ENCODE results near the gene CCDC181.

The CCDC181 gene

GRCh38 chr1:169427081-169427641 lies at the start of gene CCDC181:
TSS of gene CCDC181 (minus strand) at chr1:169427474. CDS start at chr1:169424927, 2,547 bp downstream.
- no peaks in the 10 kb centered on the region for H3K36me3 ChIP-seq
- H3K4me3 ChIP-seq: no peak within 1 kb of the TSS
- no peaks in the 10 kb centered on the region for H3K27me3 ChIP-seq
- H3K9ac ChIP-seq: no peak within 1 kb of the TSS
- H3K9me3 ChIP-seq (replicated peaks in 1 of 11): peaks cover 0 to 9% (median under 1%) of the 10 kb centered on the region in 11 experiments; a peak in 4 of 22 replicates
- no peak within 1 kb of the TSS for H3K27ac ChIP-seq
- H3K4me2 ChIP-seq: no peak within 1 kb of the TSS
- TF ChIP-seq Cebpa-rat (IDR thresholded peaks at IDR 0.05): no peak
- no peaks in the 10 kb centered on the region for H4K20me1 ChIP-seq
- H3K4me1 ChIP-seq: no peaks in the 10 kb centered on the region

GRCh38 chr1:169475806-169476387 lies 48.6 kb upstream of the CCDC181 start:
- Histone ChIP-seq H3K9ac (no peak overlapping the region), H3K27ac (no peak overlapping the region), H3K4me3 (no peak overlapping the region), H4K20me1 (peaks cover 0 to 4% (median 0%) of the 10 kb centered on the region in 11 experiments; a peak in 4 of 22 replicates), H3K36me3 (peaks cover 8 to 25% (median 22%) of the 10 kb centered on the region in 11 experiments; a peak in 21 of 22 replicates), H3K4me2 (no peak overlapping the region), H3K4me1 (peaks cover 0 to 9% (median 0%) of the 10 kb centered on the region in 10 experiments; a peak in 5 of 20 replicates), H3K27me3 (no peaks in the 10 kb centered on the region), H3K9me3 (replicated peaks in 1 of 11) (no peaks in the 10 kb centered on the region)
- no peak for TF ChIP-seq Cebpa-rat (IDR thresholded peaks at IDR 0.05)

- no peaks in the 10 kb centered on the region for H3K27me3 ChIP-seq
Observed at GRCh38 chr1:169474302-169474995, 47.2 kb upstream of the CCDC181 start.

GRCh38 chr1:169473347-169473746 lies 46.1 kb upstream of the CCDC181 start:
- no peak overlapping the region; a peak in 1 of 20 replicates for H3K4me3 ChIP-seq

More at GRCh38 chr1:169474302-169474995, 47.2 kb upstream of the CCDC181 start:
- no peak for TF ChIP-seq Cebpa-rat (IDR thresholded peaks at IDR 0.05)
- H3K27ac ChIP-seq: no peak overlapping the region
- no peak overlapping the region for H3K9ac ChIP-seq
- H3K4me2 ChIP-seq: no peak overlapping the region
- peaks cover 12 to 25% (median 22%) of the 10 kb centered on the region in 11 experiments; a peak in 21 of 22 replicates for H3K36me3 ChIP-seq
- peaks cover 0 to 9% (median 0%) of the 10 kb centered on the region in 10 experiments; a peak in 5 of 20 replicates for H3K4me1 ChIP-seq
- H3K4me3 ChIP-seq: no peak overlapping the region
- H3K9me3 ChIP-seq (replicated peaks in 1 of 11): no peaks in the 10 kb centered on the region
- H4K20me1 ChIP-seq: peaks cover 0 to 3% (median 0%) of the 10 kb centered on the region in 11 experiments; a peak in 3 of 22 replicates

GRCh38 chr1:169472738-169473137 lies 45.5 kb upstream of the CCDC181 start:
- no peak overlapping the region for H3K9ac ChIP-seq
- no peak overlapping the region for H3K4me3 ChIP-seq
- no peaks in the 10 kb centered on the region; a peak in 1 of 22 replicates for H4K20me1 ChIP-seq
- H3K27ac ChIP-seq: no peak overlapping the region
- no peaks in the 10 kb centered on the region for H3K9me3 ChIP-seq (replicated peaks in 1 of 11)
- H3K4me2 ChIP-seq: peak overlapping the region in 2 of 11 experiments; percentile 9 to 67; a peak in 1 of 22 replicates
- no peaks in the 10 kb centered on the region for H3K27me3 ChIP-seq
- no peak for TF ChIP-seq Cebpa-rat (IDR thresholded peaks at IDR 0.05)
- peaks cover 0 to 9% (median 0%) of the 10 kb centered on the region in 10 experiments; a peak in 5 of 20 replicates for H3K4me1 ChIP-seq
- H3K36me3 ChIP-seq: peaks cover 13 to 38% (median 21%) of the 10 kb centered on the region in 11 experiments

More at GRCh38 chr1:169473347-169473746, 46.1 kb upstream of the CCDC181 start:
- Histone ChIP-seq H3K4me1 (peaks cover 0 to 9% (median 0%) of the 10 kb centered on the region in 10 experiments; a peak in 5 of 20 replicates), H3K9ac (no peak overlapping the region), H3K4me2 (peak overlapping the region in 4 of 11 experiments; percentile 14 to 67 (median 42); a peak in 3 of 22 replicates), H4K20me1 (no peaks in the 10 kb centered on the region; a peak in 2 of 22 replicates), H3K27me3 (no peaks in the 10 kb centered on the region), H3K27ac (no peak overlapping the region), H3K9me3 (replicated peaks in 1 of 11) (no peaks in the 10 kb centered on the region), H3K36me3 (peaks cover 12 to 32% (median 22%) of the 10 kb centered on the region in 11 experiments; a peak in 21 of 22 replicates)
- no peak for TF ChIP-seq Cebpa-rat (IDR thresholded peaks at IDR 0.05)

- Histone ChIP-seq H4K20me1 (no peaks in the 10 kb centered on the region), H3K9ac (no peak overlapping the region), H3K4me2 (no peak overlapping the region), H3K27ac (no peak overlapping the region), H3K27me3 (no peaks in the 10 kb centered on the region), H3K4me3 (no peak overlapping the region), H3K9me3 (replicated peaks in 1 of 11) (no peaks in the 10 kb centered on the region), H3K36me3 (peaks cover 0 to 33% (median 13%) of the 10 kb centered on the region in 11 experiments; a peak in 15 of 22 replicates), H3K4me1 (peaks cover 0 to 9% (median 0%) of the 10 kb centered on the region in 10 experiments; a peak in 5 of 20 replicates)
- no peak for TF ChIP-seq Cebpa-rat (IDR thresholded peaks at IDR 0.05)
Observed at GRCh38 chr1:169468982-169469381, 41.7 kb upstream of the CCDC181 start.

- no peak for TF ChIP-seq Cebpa-rat (IDR thresholded peaks at IDR 0.05)
Observed at GRCh38 chr1:169466259-169467230, 39.3 kb upstream of the CCDC181 start.

GRCh38 chr1:169465281-169465680 lies 38.0 kb upstream of the CCDC181 start:
- TF ChIP-seq Cebpa-rat (IDR thresholded peaks at IDR 0.05): no peak
- Histone ChIP-seq H3K9ac (no peak overlapping the region; a peak in 1 of 22 replicates), H3K27me3 (no peaks in the 10 kb centered on the region), H3K9me3 (replicated peaks in 1 of 11) (peaks cover 0 to 6% (median 3%) of the 10 kb centered on the region in 11 experiments; a peak in 7 of 22 replicates), H3K4me1 (no peaks in the 10 kb centered on the region), H3K4me3 (no peak overlapping the region), H3K4me2 (no peak overlapping the region), H4K20me1 (no peaks in the 10 kb centered on the region; a peak in 1 of 22 replicates), H3K27ac (no peak overlapping the region), H3K36me3 (peaks cover 0 to 33% (median 13%) of the 10 kb centered on the region in 11 experiments; a peak in 16 of 22 replicates)

More at GRCh38 chr1:169466259-169467230, 39.3 kb upstream of the CCDC181 start:
- Histone ChIP-seq H3K27ac (no peak overlapping the region), H3K4me3 (no peak overlapping the region), H3K4me2 (no peak overlapping the region), H3K4me1 (no peaks in the 10 kb centered on the region), H3K27me3 (no peaks in the 10 kb centered on the region), H3K36me3 (peaks cover 0 to 33% (median 13%) of the 10 kb centered on the region in 11 experiments; a peak in 15 of 22 replicates), H4K20me1 (no peaks in the 10 kb centered on the region), H3K9me3 (replicated peaks in 1 of 11) (no peaks in the 10 kb centered on the region), H3K9ac (no peak overlapping the region)

Data from BLaER1 treated with 17β-estradiol and CSF1 and Interleukin-3, amounts not matched to agents 10 nM and 100 nM (cell line).